GM20000 (cell line): Measurements from ENCODE around the gene CLDN18.

Source experiments
- DNase-seq: peaks from one replicate; pipeline ENCODE4 v3.0.0; 2012; ENCODE audit warnings: low spot score
- TF ChIP-seq, protein P1 (sequence below): IDR thresholded peaks from 2 replicates; pipeline ENCODE4 v1.5.1; 2012; ENCODE audit warnings: mild to moderate bottlenecking, control low read depth; ENCODE audit errors: extremely low read depth, missing control alignments

The CLDN18 gene

DNA sequence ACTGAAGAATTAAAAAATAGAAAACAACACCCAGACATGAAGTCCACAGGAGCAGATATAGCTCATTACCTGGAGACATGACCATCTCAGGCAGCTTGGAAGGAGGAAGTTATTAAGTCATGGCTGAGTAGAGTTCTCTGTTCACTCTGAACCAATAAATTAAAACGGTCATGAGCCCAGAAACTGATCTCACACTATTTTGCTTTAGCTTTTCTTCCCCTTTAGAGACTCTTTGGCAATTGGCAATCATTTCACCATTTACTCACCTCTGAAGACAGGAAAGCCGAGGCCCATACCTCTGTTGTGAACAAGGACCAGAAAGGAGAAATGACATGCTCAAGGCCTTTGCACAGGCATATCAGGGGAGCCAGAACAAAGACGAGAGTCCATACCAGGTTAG, 26.6 kb downstream of the CLDN18 start:
- DNase-seq = peak; percentile 23
- TF ChIP-seq, protein P1, sequence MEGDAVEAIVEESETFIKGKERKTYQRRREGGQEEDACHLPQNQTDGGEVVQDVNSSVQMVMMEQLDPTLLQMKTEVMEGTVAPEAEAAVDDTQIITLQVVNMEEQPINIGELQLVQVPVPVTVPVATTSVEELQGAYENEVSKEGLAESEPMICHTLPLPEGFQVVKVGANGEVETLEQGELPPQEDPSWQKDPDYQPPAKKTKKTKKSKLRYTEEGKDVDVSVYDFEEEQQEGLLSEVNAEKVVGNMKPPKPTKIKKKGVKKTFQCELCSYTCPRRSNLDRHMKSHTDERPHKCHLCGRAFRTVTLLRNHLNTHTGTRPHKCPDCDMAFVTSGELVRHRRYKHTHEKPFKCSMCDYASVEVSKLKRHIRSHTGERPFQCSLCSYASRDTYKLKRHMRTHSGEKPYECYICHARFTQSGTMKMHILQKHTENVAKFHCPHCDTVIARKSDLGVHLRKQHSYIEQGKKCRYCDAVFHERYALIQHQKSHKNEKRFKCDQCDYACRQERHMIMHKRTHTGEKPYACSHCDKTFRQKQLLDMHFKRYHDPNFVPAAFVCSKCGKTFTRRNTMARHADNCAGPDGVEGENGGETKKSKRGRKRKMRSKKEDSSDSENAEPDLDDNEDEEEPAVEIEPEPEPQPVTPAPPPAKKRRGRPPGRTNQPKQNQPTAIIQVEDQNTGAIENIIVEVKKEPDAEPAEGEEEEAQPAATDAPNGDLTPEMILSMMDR = no peak

DNA sequence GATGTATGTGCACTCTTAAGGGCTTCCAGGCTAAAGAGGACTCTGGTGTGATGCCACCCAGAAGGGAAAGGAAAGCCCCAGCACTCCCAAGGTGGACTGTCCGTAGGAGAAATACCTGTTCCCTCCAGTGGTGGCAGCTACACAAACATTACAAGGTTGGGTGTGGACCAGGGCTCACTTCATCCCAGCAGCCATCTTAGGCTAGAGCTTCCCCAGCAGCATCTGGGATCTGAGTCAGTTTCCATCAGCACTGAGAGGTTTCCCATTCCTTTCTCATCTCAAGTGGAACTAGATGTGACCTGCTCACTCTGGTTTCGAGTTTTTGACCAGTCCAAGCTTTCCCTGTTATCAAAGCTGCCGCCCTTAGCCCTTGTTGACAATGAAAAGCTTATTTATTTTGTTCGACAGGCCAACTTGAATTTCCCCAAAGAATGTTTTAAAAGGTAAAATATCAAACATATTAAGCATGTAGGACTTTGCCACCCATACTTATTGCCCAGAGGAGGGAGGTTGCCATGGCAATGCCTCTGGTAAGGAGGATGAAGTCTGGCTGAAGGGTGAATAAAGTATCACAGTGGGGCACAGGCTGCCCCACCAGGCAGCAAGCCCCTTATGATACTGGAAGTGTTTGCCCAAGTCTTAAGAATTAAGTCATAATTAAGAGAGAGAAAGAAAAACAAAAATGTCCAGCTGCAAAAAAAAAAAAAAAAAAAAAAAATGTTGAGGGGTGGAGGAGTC, 28.9 kb downstream of the CLDN18 start:
- TF ChIP-seq, protein P1 = no peak
- no peak for DNase-seq

DNA sequence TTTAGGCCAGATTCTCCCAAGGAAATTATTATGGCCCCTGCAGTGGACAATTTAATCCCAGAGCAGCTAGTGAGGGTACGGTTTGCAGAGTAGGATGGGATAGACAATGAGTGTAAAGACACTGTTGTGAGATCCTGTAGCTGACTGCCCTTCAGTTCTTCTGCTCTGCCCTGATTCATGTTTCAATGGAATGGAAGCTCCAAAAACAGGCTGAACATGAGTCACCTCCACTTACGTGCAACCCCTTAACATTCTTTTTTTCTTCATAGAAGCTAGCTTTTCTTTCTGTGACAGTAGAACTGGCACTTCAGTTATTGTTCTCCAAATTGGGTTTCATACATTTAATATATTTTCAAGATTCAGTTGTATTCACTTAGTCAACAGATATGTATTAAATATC, 32.1 kb downstream of the CLDN18 start:
- DNase-seq = no peak
- TF ChIP-seq, protein P1 = no peak

DNA sequence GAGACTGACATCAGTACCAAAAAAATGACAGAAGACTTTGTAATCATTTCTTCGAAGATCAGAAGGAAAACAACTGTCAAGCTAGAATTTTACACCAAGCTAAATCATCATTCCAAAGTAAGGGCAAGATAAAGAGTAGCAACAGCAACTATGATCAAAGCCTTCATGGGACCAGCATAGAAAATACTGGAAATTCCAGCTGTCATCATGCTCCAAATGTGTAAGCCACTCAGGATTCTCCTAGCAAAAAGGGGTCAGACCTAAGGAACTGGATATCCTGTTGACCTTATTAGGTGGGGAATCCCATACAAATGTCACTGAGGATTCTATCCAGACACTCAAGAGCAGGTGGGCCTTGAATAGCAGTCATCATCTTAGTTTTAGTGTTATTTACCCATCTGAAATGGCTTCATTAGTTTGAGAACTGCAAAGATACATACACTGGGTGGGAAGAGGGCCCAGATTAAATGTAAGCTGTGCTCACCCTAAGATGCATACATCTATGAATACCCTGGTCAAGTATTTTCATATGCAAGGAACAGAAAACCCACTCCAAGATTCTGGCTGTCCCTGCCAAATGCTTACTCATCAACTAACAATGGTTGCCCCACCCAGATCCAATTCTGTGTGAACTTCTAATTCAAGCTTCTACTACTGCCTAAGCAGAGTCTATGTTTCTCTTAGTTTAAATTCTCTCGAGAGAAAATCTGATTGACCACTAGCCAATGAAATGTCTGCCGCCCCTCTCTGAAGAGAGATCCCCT, 33.5 kb downstream of the CLDN18 start:
- no peak for DNase-seq
- TF ChIP-seq, protein P1 = no peak

DNA sequence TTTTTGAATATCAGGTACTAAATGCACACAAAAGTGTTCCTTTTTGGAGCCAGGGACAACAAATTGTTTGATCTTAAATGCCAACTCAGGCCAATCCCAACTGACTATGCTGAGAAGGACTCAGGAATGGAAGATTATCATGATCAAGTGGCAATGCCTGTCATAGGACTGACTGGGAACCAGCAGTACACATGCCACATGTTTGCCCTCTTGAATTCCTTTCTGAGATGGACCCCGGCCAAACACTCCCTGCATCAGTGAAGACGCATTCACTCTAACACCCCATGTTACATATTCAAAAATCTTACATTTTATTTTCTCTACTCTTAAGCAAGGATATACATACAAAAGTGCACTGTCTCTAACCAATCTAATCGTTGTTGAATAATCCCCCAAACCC, 36.1 kb downstream of the CLDN18 start:
- TF ChIP-seq, protein P1 = no peak
- DNase-seq = no peak

DNA sequence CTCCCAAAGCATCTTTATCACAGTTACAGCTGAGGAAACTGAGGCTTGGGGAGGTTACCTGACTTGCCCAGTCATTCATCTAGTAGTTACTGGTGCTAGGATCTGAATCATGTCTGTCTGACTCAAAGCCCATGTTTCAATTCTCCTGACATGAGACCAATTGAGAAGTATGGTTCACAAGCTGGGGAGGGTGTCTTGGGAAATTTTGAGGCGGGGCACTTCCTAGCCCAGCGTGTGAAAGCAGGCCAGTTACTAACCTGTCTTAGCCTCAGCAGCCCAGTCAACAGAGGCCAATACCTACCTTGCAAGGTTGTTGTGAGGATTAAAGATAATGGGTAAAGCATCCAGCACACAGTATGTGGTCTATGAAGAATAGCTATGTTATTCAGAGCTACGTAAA, 37.0 kb downstream of the CLDN18 start:
- TF ChIP-seq, protein P1 = no peak

DNA sequence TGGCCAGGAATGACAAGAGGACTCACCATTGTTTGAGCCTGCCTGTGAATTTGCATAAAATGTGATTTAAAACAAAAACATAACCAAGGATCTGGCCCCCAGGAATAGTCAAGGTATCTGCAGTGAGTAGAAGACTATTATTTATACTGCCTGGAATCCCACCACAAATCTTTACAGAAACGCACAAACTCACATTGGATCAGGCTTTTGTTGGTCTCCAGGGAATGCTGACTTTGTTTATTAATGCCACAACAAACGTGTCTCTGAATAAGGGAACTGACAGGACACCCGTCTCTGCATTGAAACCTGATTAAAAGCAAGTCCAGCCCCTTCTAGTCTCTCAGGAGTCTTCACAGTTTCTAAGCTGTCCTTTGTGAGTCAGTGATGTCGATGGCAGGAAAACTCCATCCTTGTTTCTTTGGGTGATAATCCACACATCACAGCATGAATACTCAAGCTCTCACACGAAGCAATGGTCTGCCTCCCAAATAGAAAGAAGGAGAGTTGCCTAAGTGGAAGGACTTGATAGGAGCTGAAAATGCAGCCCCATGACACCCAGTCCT, 37.7 kb downstream of the CLDN18 start:
- TF ChIP-seq, protein P1 = no peak
- DNase-seq = no peak

More for the DNA sequence above, 37.0 kb downstream of the CLDN18 start:
- DNase-seq = no peak
